T-helper 2 cell treated with Interferon-gamma antibody and Interleukin-4, amounts not matched to agents 5 μg/mL and 100 μg/mL, for 36 hours (primary cell): Measurements from ENCODE around the gene TNPO1.

Experiments
- DNase-seq: peaks from one replicate; pipeline ENCODE4 v3.0.0; 2021; ENCODE audit warnings: low spot score
- H3K27ac Mint-ChIP-seq: one replicate; pipeline ENCODE4 v1.8.0; 2021; ENCODE audit warnings: mild to moderate bottlenecking, mixed read lengths
- H3K27me3 Mint-ChIP-seq: one replicate; pipeline ENCODE4 v1.8.0; 2021; ENCODE audit warnings: low read depth, mixed read lengths
- H3K36me3 Mint-ChIP-seq: one replicate; pipeline ENCODE4 v1.8.0; 2021; ENCODE audit warnings: low read depth, mixed read lengths
- H3K4me1 Mint-ChIP-seq: one replicate; pipeline ENCODE4 v1.8.0; 2021; ENCODE audit warnings: low read depth, mixed read lengths
- H3K4me3 Mint-ChIP-seq: one replicate; pipeline ENCODE4 v1.8.0; 2022; ENCODE audit warnings: mild to moderate bottlenecking, moderate library complexity, mixed read lengths
- H3K9me3 Mint-ChIP-seq: one replicate; pipeline ENCODE4 v1.8.0; 2021; ENCODE audit warnings: mixed read lengths

The TNPO1 gene

DNA sequence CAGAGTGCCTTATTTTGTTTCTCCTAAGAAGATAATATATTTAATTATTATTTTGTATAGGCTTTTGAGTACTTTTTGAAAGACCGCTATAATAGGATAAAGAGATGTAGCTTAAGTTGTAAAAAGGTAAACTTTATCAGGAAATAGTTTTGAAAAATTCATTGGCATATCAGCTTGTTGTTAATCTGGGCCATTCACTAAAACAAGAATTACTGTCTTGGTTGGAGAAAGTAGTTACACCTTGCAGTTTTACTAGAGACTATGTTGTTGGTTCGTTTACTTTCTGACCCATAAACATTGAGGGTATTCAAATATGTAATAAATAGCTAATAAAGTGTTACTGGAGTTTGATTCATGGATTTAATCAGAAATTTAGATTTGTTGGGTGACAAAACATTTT, 33.7 kb downstream of the TNPO1 start:
- peaks cover 4% of the 10 kb centered on the region for H3K27me3 Mint-ChIP-seq
- peaks cover 29% of the 10 kb centered on the region for H3K4me1 Mint-ChIP-seq
- peaks cover 38% of the 10 kb centered on the region for H3K36me3 Mint-ChIP-seq
- H3K27ac Mint-ChIP-seq: no peak overlapping the region
- H3K9me3 Mint-ChIP-seq: no peaks in the 10 kb centered on the region
- DNase-seq: no peak
- peak overlapping the region; percentile 95 for H3K4me3 Mint-ChIP-seq

DNA sequence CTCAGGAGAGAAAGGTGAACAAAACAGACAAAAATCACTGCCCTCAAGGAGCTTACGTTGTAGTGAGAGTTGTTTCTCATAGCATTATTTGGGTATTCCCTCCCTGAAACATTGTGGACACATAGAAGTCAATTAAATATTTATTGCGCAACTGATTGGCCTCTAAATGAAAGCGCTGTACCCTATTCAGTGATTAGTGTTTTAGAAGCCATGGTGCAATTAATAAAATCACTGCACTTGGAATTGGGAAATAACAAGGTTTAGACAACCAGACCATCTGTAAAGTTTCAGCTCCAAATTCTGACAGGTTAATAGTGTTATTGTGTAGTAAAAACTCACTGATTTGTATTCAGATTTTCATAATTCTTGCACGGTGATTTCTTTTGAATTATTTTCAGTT, 35.9 kb downstream of the TNPO1 start:
- Mint-ChIP-seq H3K9me3 (no peaks in the 10 kb centered on the region), H3K27ac (no peak overlapping the region), H3K27me3 (peaks cover 2% of the 10 kb centered on the region), H3K36me3 (peaks cover 54% of the 10 kb centered on the region), H3K4me1 (peaks cover 32% of the 10 kb centered on the region), H3K4me3 (no peak overlapping the region)
- no peak for DNase-seq

GRCh38 chr5:72854419-72854818, 38.0 kb downstream of the TNPO1 start:
- Mint-ChIP-seq H3K27ac (no peak overlapping the region), H3K36me3 (peaks cover 52% of the 10 kb centered on the region), H3K4me1 (peaks cover 28% of the 10 kb centered on the region), H3K27me3 (no peaks in the 10 kb centered on the region), H3K4me3 (no peak overlapping the region), H3K9me3 (no peaks in the 10 kb centered on the region)
- no peak for DNase-seq

- H3K27ac Mint-ChIP-seq: no peak overlapping the region
- H3K4me3 Mint-ChIP-seq: no peak overlapping the region
- H3K9me3 Mint-ChIP-seq: no peaks in the 10 kb centered on the region
- H3K27me3 Mint-ChIP-seq: no peaks in the 10 kb centered on the region
- DNase-seq: no peak
- H3K4me1 Mint-ChIP-seq: peaks cover 18% of the 10 kb centered on the region
- peaks cover 50% of the 10 kb centered on the region for H3K36me3 Mint-ChIP-seq
Measured at GRCh38 chr5:72855821-72856220, 39.4 kb downstream of the TNPO1 start.

GRCh38 chr5:72857396-72857795, 40.9 kb downstream of the TNPO1 start:
- H3K9me3 Mint-ChIP-seq: no peaks in the 10 kb centered on the region
- H3K4me3 Mint-ChIP-seq: no peak overlapping the region
- H3K4me1 Mint-ChIP-seq: peaks cover 14% of the 10 kb centered on the region

DNA sequence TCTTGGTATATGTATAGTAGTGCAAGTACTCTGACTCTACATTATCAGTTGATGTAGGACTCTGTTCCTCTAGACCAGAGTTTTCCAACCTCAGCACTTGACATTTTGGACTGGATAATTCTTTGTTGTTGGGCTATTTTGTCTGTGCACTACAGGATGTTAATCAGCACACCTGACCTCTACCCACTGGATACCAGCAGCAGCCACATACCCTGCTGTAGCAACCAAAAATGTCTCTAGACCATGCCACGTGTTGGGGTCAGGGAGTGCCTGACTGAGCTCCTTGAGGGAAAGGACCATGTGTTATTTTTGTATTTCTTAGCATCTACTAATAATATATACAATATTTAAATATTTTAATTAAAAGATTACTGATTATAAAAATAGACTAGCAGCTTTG, 42.7 kb downstream of the TNPO1 start:
- H3K4me1 Mint-ChIP-seq: peaks cover 7% of the 10 kb centered on the region
- no peaks in the 10 kb centered on the region for H3K27me3 Mint-ChIP-seq
- H3K9me3 Mint-ChIP-seq: no peaks in the 10 kb centered on the region
- DNase-seq: no peak
- no peak overlapping the region for H3K4me3 Mint-ChIP-seq
- no peak overlapping the region for H3K27ac Mint-ChIP-seq
- H3K36me3 Mint-ChIP-seq: peaks cover 47% of the 10 kb centered on the region

More at GRCh38 chr5:72857396-72857795, 40.9 kb downstream of the TNPO1 start:
- DNase-seq: no peak
- Mint-ChIP-seq H3K36me3 (peaks cover 51% of the 10 kb centered on the region), H3K27me3 (no peaks in the 10 kb centered on the region), H3K27ac (no peak overlapping the region)

DNA sequence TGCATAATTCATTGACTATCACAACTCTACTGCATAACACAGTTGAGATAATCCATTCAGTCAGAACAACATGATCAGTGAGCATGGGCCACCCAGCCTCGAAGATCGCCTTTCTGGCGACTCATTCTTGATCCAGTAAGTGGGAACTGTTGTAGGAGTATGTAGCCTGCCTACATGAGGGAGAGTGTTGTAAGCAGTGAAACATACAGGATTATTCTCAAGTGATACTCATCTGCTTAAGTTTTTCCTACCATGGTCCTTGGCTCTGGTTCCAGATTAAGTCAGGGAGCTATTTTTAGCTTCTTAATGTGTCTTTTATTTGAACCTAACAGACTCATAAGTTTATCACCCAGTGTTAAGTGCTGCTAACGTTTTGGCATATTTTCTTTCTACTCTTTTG, 44.0 kb downstream of the TNPO1 start:
- Mint-ChIP-seq H3K27me3 (no peaks in the 10 kb centered on the region), H3K4me3 (no peak overlapping the region), H3K9me3 (no peaks in the 10 kb centered on the region), H3K27ac (no peak overlapping the region), H3K36me3 (peaks cover 49% of the 10 kb centered on the region), H3K4me1 (peaks cover 6% of the 10 kb centered on the region)
- DNase-seq: no peak

DNA sequence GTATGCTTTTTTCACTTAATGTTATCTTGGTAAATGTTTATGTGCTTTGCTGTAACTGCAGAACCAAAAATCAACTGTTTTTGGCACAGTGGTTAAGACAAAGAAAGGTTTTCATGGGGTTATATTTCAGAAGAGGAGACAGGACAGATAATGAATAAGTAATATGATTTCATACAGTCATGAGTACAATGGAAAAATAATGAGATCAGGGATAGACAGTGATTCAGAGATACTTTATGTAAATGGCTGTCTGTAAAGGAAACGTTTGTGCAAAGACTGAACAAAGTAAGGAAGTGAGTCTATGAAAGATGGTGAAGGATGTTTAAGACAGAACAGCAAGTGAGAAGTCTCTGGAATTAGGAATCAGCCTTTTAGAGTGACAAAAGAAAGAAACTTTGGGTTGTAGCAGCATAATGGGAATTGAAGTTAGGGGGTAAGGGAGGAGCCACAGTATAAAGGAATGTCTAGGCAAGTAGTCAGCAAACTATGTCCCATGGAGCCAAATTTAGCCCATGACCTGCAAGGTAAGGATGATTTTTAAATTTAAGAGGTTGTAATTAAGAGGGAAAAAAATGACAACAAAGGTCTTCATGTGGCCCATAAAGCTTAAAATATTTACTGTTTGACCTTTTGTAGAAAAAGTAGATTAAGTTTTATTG, 55.0 kb downstream of the TNPO1 start:
- DNase-seq: no peak
- Mint-ChIP-seq H3K9me3 (no peaks in the 10 kb centered on the region), H3K4me1 (peaks cover 5% of the 10 kb centered on the region), H3K36me3 (peaks cover 50% of the 10 kb centered on the region), H3K27me3 (no peaks in the 10 kb centered on the region), H3K4me3 (no peak overlapping the region), H3K27ac (peak overlapping the region; percentile 29)

- H3K4me3 Mint-ChIP-seq: no peak overlapping the region
- H3K27ac Mint-ChIP-seq: no peak overlapping the region
- no peaks in the 10 kb centered on the region for H3K9me3 Mint-ChIP-seq
- H3K36me3 Mint-ChIP-seq: peaks cover 47% of the 10 kb centered on the region
- H3K4me1 Mint-ChIP-seq: peaks cover 6% of the 10 kb centered on the region
- no peaks in the 10 kb centered on the region for H3K27me3 Mint-ChIP-seq
- DNase-seq: no peak
Measured at GRCh38 chr5:72878854-72879253, 62.4 kb downstream of the TNPO1 start.

DNA sequence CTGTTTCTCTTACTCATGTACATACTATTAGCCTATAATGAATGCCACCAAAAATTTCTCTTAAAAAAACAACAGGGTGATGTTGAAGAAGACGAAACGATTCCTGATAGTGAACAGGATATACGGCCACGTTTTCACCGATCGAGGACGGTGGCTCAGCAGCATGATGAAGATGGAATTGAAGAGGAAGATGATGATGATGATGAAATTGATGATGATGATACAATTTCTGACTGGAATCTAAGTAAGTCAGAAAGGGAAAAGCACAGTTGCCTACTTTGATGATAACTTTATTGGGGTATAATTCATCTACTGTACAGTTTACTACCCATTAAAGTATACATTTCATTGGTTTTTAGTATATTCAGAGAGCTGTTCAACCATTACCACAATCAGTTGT, 66.5 kb downstream of the TNPO1 start:
- Mint-ChIP-seq H3K36me3 (peaks cover 64% of the 10 kb centered on the region), H3K9me3 (no peaks in the 10 kb centered on the region), H3K4me1 (peaks cover 6% of the 10 kb centered on the region), H3K4me3 (no peak overlapping the region), H3K27me3 (no peaks in the 10 kb centered on the region), H3K27ac (no peak overlapping the region)
- DNase-seq: no peak

DNA sequence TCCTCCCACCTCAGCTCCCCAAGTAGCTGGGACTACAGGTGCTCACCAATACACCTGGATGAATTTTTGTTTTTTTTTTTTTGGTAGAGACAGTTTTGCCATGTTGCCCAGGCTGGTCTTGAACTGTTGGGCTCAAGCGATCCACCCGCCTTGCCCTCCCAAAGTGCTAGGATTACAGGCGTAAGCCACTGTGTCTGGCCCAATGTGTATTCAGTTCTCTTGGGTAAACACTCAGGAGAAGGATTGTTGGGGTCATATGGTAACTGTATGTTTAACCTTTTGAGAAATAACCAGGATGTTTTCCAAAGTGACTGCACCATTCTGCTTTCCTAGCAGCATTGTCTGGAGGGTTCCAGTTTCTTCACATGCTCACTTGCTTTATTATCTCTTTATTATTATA, 67.4 kb downstream of the TNPO1 start:
- H3K27ac Mint-ChIP-seq: no peak overlapping the region
- H3K27me3 Mint-ChIP-seq: no peaks in the 10 kb centered on the region
- H3K9me3 Mint-ChIP-seq: no peaks in the 10 kb centered on the region
- DNase-seq: no peak
- H3K36me3 Mint-ChIP-seq: peaks cover 65% of the 10 kb centered on the region
- no peak overlapping the region for H3K4me3 Mint-ChIP-seq
- H3K4me1 Mint-ChIP-seq: peaks cover 6% of the 10 kb centered on the region

DNA sequence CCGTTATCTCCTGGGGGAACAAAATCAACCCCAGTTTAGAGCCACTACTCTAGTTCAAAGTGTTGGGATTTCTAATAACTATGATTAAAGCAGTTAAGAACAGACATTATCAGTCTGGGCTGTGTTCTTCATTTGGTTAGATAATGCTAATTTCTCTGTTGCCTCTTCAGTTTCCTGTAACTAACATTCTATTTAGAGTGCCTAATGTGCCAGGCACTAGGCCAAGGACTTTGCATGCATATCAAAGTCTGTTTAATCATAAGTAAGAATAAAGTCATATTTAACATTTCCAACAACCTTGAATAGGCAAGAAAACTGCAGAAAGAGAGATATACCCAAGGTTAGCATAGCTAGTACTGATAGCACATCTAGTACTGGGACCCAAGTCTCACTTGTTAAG, 68.4 kb downstream of the TNPO1 start:
- Mint-ChIP-seq H3K36me3 (peaks cover 69% of the 10 kb centered on the region), H3K4me1 (peaks cover 6% of the 10 kb centered on the region), H3K27ac (no peak overlapping the region), H3K4me3 (no peak overlapping the region), H3K27me3 (no peaks in the 10 kb centered on the region), H3K9me3 (no peaks in the 10 kb centered on the region)
- no peak for DNase-seq

- Mint-ChIP-seq H3K9me3 (no peaks in the 10 kb centered on the region), H3K36me3 (peaks cover 75% of the 10 kb centered on the region), H3K27ac (no peak overlapping the region), H3K27me3 (no peaks in the 10 kb centered on the region), H3K4me3 (no peak overlapping the region), H3K4me1 (peaks cover 6% of the 10 kb centered on the region)
- DNase-seq: no peak
Measured at GRCh38 chr5:72885824-72886223, 69.4 kb downstream of the TNPO1 start.

DNA sequence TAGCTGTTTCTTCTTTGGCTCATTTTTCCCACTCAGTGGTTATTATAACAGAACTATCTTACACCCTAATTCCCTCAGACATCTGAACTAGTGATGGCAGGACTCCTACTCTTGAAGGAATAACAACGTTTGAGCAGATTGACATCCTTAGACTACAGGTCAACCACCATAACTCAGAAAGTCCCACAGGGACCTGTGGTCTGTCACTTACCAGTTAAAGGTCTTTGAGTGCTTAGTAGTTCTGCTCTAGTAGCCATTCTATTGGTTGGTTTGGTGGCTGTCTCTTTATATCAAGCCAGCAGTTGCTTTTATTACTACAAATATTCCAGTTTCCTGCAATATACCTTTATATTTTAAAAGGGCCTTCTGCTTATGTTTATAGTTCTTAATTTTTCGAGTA, 72.1 kb downstream of the TNPO1 start:
- no peak overlapping the region for H3K27ac Mint-ChIP-seq
- H3K4me1 Mint-ChIP-seq: no peaks in the 10 kb centered on the region
- peaks cover 71% of the 10 kb centered on the region for H3K36me3 Mint-ChIP-seq

GRCh38 chr5:72889324-72889723, 72.9 kb downstream of the TNPO1 start:
- H3K9me3 Mint-ChIP-seq: no peaks in the 10 kb centered on the region
- H3K36me3 Mint-ChIP-seq: peaks cover 72% of the 10 kb centered on the region
- no peak overlapping the region for H3K27ac Mint-ChIP-seq
- H3K4me3 Mint-ChIP-seq: no peak overlapping the region
- H3K4me1 Mint-ChIP-seq: no peaks in the 10 kb centered on the region
- DNase-seq: no peak
- H3K27me3 Mint-ChIP-seq: no peaks in the 10 kb centered on the region

More for the DNA sequence above, 72.1 kb downstream of the TNPO1 start:
- Mint-ChIP-seq H3K27me3 (no peaks in the 10 kb centered on the region), H3K4me3 (no peak overlapping the region), H3K9me3 (no peaks in the 10 kb centered on the region)
- no peak for DNase-seq
